Keratinocyte (primary cell): ENCODE measurements around the gene MGRN1. TPM values are rescaled to one million over a fixed set of nuclear protein-coding genes. Genes with fewer than 3 reads are reported as not detected.

Experiments
- DNase-seq: peaks from one replicate; pipeline ENCODE4 v3.0.0-alpha.2; 2011; ENCODE audit warnings: low read depth, missing footprints, low spot score
- FAIRE-seq: peaks from 2 replicates; lab custom pipeline; 2011; peaks lifted over from hg19 to GRCh38; lab: Jason Lieb, UNC
- H2AFZ ChIP-seq: 2 replicates; pipeline ENCODE4 v1.6.0; 2012; ENCODE audit warnings: low read length, control low read depth, inconsistent platforms; ENCODE audit not compliant: control insufficient read depth
- H3K27ac ChIP-seq: 2 replicates; pipeline ENCODE4 v1.5.1; 2011; ENCODE audit warnings: low read length; ENCODE audit not compliant: control insufficient read depth, insufficient read depth
- H3K27me3 ChIP-seq: 3 replicates; pipeline ENCODE4 v1.6.0; 2011; ENCODE audit warnings: low read length; ENCODE audit not compliant: control insufficient read depth, insufficient read depth; ENCODE audit errors: extremely low read depth
- H3K36me3 ChIP-seq, 2 experiments: 2 replicates in 1 of 2; 3 replicates in 1 of 2; pipeline ENCODE4 v1.5.1; 2011; ENCODE audit warnings: low read length in 2 of 2, mild to moderate bottlenecking in 1 of 2; ENCODE audit not compliant: control insufficient read depth in 2 of 2, insufficient read depth in 2 of 2; ENCODE audit errors: extremely low read depth in 1 of 2
- H3K4me1 ChIP-seq: 3 replicates; pipeline ENCODE4 v1.5.1; 2011; ENCODE audit warnings: low read length; ENCODE audit not compliant: control insufficient read depth, insufficient read depth; ENCODE audit errors: extremely low read depth
- H3K4me2 ChIP-seq: 3 replicates; pipeline ENCODE4 v1.6.0; 2011; ENCODE audit warnings: low read depth, low read length; ENCODE audit not compliant: control insufficient read depth, insufficient read depth; ENCODE audit errors: extremely low read depth
- H3K4me3 ChIP-seq, 3 experiments: fragments of 200-600 bp in 1 of 3; sonication (generic) in 1 of 3; 2 replicates in 2 of 3; 3 replicates in 1 of 3; pipeline ENCODE4 v1.5.1; 2011 to 2016; ENCODE audit warnings: low read length in 3 of 3, mild to moderate bottlenecking in 3 of 3, control low read depth in 2 of 3, inconsistent platforms in 1 of 3, low read depth in 1 of 3, mixed read lengths in 1 of 3, mixed run types in 1 of 3, moderate library complexity in 1 of 3; ENCODE audit not compliant: control insufficient read depth in 2 of 3, insufficient read depth in 2 of 3; ENCODE audit errors: extremely low read depth in 1 of 3
- H3K79me2 ChIP-seq: 2 replicates; pipeline ENCODE4 v1.6.0; 2012; ENCODE audit warnings: low read length; ENCODE audit not compliant: control insufficient read depth, insufficient read depth
- H3K9ac ChIP-seq: 3 replicates; pipeline ENCODE4 v1.6.0; 2011; ENCODE audit warnings: low read length; ENCODE audit not compliant: control insufficient read depth, insufficient read depth; ENCODE audit errors: extremely low read depth
- H3K9me1 ChIP-seq: 3 replicates; pipeline ENCODE4 v1.6.0; 2011; ENCODE audit warnings: low read length; ENCODE audit not compliant: control insufficient read depth, insufficient read depth; ENCODE audit errors: extremely low read depth
- H3K9me3 ChIP-seq: 2 replicates; pipeline ENCODE4 v1.5.1; 2012; ENCODE audit warnings: low read depth, low read length; ENCODE audit not compliant: control insufficient read depth
- H4K20me1 ChIP-seq: 3 replicates; pipeline ENCODE4 v1.6.0; 2011; ENCODE audit warnings: low read length; ENCODE audit not compliant: control insufficient read depth, insufficient read depth; ENCODE audit errors: extremely low read depth
- EZH2 ChIP-seq: IDR thresholded peaks from one replicate; pipeline ENCODE4 v1.6.1; 2012; ENCODE audit warnings: inconsistent platforms, mild to moderate bottlenecking, low read length, moderate library complexity
- dilution Hi-C: fragments of 300-500 bp; cut with MboI; formaldehyde crosslinking; loops from one replicate; pipeline ENCODE4 v1.7.0; 2020; ENCODE audit warnings: low sequenced_read_pairs; ENCODE audit not compliant: extremely low pct_ligation_motif_present
- polyA plus RNA-seq, 5 experiments: library from polyadenylated mRNA; depleted of rRNA in 3 of 5; stranded (reverse) in 3 of 5; stranded (forward) in 1 of 5; unstranded in 1 of 5; fragments of >200 nt; gene quantifications; 1 replicate in 1 of 5; 2 replicates in 3 of 5; 3 replicates in 1 of 5; pipeline versions ENCODE4 v1.2.1 to v1.2.3, GENCODE V29; 2011 to 2012; ENCODE audit warnings: missing spikeins in 2 of 5, low read depth in 1 of 5, low replicate concordance in 1 of 5
- TF ChIP-seq, protein P1 (sequence below), 3 experiments: IDR thresholded peaks in 1 of 3; conservative IDR thresholded peaks in 1 of 3; optimal IDR thresholded peaks in 1 of 3; 2 replicates in 2 of 3; 3 replicates in 1 of 3; pipeline versions ENCODE3 to v1.5.1; 2011; ENCODE audit warnings: low read length in 3 of 3, mild to moderate bottlenecking in 3 of 3, moderate library complexity in 2 of 3, control low read depth in 1 of 3, inconsistent platforms in 1 of 3; ENCODE audit not compliant: insufficient read depth in 2 of 3; ENCODE audit errors: extremely low read depth in 1 of 3

Gene MGRN1
- polyA plus RNA-seq, 1 donor (not counting 4 experiments of a cell fraction or from before 2014, with no cell fraction given): 1.9 TPM

DNA sequence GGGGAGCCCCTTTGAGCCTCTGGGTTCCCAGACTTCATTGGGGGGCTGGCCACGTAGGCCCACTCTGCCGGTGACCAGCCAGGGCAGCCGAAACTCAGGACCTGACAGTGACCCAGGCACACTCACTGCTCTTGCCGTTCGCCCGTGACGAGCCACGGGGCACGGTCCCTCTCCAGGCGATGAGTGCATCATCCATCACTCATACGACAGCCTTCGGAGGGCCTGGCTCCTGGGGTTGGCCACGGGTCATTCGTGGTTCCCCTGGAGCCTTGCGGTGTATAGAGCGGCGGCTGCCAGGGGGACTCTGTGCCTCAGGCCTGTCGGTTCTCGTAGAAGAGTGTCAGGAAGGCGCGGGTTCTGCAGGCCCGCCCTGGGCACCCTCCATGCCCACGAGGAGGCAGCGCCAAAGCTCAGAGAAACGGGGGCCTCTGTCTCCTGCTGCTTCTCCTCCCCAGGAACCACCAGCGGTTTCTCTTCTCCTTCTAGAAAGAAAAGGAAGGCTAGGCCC is 57.5 kb downstream of the MGRN1 start:
- no peak overlapping the region for H3K27ac ChIP-seq
- dilution Hi-C loops: no loop called here
- no peak overlapping the region for H3K4me2 ChIP-seq
- no peaks in the 10 kb centered on the region for H3K27me3 ChIP-seq
- TF ChIP-seq EZH2: no peak
- TF ChIP-seq, protein P1, sequence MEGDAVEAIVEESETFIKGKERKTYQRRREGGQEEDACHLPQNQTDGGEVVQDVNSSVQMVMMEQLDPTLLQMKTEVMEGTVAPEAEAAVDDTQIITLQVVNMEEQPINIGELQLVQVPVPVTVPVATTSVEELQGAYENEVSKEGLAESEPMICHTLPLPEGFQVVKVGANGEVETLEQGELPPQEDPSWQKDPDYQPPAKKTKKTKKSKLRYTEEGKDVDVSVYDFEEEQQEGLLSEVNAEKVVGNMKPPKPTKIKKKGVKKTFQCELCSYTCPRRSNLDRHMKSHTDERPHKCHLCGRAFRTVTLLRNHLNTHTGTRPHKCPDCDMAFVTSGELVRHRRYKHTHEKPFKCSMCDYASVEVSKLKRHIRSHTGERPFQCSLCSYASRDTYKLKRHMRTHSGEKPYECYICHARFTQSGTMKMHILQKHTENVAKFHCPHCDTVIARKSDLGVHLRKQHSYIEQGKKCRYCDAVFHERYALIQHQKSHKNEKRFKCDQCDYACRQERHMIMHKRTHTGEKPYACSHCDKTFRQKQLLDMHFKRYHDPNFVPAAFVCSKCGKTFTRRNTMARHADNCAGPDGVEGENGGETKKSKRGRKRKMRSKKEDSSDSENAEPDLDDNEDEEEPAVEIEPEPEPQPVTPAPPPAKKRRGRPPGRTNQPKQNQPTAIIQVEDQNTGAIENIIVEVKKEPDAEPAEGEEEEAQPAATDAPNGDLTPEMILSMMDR (optimal IDR thresholded peaks at IDR 0.05 in 1 of 3, IDR thresholded peaks at IDR 0.05 in 1 of 3, conservative IDR thresholded peaks at IDR 0.05 in 1 of 3; ENCODE audit: extremely low read depth in 1 of 3, insufficient read depth in 2 of 3, low read length in 3 of 3): no peak
- H2AFZ ChIP-seq: no peak overlapping the region
- H3K4me1 ChIP-seq: peaks cover 23% of the 10 kb centered on the region
- DNase-seq (no peak), FAIRE-seq (no peak)
- no peak overlapping the region for H3K4me3 ChIP-seq
- H4K20me1 ChIP-seq: no peaks in the 10 kb centered on the region
- H3K79me2 ChIP-seq: no peaks in the 10 kb centered on the region
- no peak overlapping the region for H3K9ac ChIP-seq
- H3K9me3 ChIP-seq: no peaks in the 10 kb centered on the region
- H3K9me1 ChIP-seq: no peaks in the 10 kb centered on the region
- H3K36me3 ChIP-seq: peaks cover 12 to 27% of the 10 kb centered on the region in 2 experiments

DNA sequence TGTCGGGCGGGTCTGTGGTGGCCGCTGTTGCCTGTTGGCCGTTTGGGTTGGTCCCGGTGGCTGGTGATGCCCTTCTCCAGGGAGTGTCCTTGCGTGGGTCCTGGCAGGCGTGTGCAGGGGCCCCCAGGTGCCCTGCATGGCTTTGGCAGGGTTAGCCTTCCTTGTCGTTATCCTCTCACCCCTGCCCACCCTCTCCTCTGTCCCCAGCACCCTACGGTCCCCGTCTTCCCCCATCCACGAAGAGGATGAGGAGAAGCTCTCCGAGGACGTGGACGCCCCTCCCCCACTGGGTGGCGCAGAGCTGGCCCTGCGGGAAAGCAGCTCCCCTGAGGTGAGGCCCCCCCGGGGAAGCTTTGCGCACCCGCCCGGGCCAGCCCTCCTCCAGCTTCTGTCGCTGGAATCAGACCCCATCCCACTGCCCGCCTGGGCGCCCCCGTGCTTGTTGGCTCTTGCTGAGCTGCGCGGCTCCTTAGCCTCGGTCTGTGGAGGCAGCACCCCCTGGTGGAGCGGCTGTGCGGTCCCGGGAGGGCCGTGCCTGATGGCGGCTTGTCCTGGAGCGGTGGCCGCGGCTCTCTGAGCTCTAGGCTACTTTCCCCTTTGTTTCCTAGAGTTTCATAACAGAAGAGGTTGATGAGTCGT is 58.1 kb downstream of the MGRN1 start:
- H3K27ac ChIP-seq: no peak overlapping the region
- H4K20me1 ChIP-seq: no peaks in the 10 kb centered on the region
- H3K27me3 ChIP-seq: no peaks in the 10 kb centered on the region
- TF ChIP-seq EZH2: no peak
- TF ChIP-seq, protein P1 (optimal IDR thresholded peaks at IDR 0.05 in 1 of 3, IDR thresholded peaks at IDR 0.05 in 1 of 3, conservative IDR thresholded peaks at IDR 0.05 in 1 of 3; ENCODE audit: extremely low read depth in 1 of 3, insufficient read depth in 2 of 3, low read length in 3 of 3): peak; percentile 46 to 69 (median 59)
- FAIRE-seq (no peak), DNase-seq (no peak)
- no peak overlapping the region for H2AFZ ChIP-seq
- H3K4me3 ChIP-seq: no peak overlapping the region
- peaks cover 12 to 27% of the 10 kb centered on the region in 2 experiments for H3K36me3 ChIP-seq
- H3K79me2 ChIP-seq: no peaks in the 10 kb centered on the region
- no peaks in the 10 kb centered on the region for H3K9me3 ChIP-seq
- dilution Hi-C loops: no loop called here
- no peaks in the 10 kb centered on the region for H3K9me1 ChIP-seq
- H3K9ac ChIP-seq: no peak overlapping the region
- peaks cover 23% of the 10 kb centered on the region for H3K4me1 ChIP-seq
- no peak overlapping the region for H3K4me2 ChIP-seq
